OCI-LY1 (cell line): ENCODE measurements around the gene M1AP.

ENCODE experiments used
- H2AFZ ChIP-seq: fragments of 200-600 bp; sonication (generic), shearing (Covaris generic); 2 replicates; pipeline ENCODE4 v1.6.0; 2014; ENCODE audit warnings: antibody characterized with exemption, mild to moderate bottlenecking, low read length
- H3F3A ChIP-seq: fragments of 200-600 bp; sonication (generic), shearing (Covaris generic); 2 replicates; pipeline ENCODE4 v1.6.0; 2014; ENCODE audit warnings: mild to moderate bottlenecking, antibody characterized with exemption, low read length, moderate library complexity; ENCODE audit not compliant: insufficient read depth
- H3K27ac ChIP-seq: fragments of 200-600 bp; sonication (generic); 2 replicates; pipeline ENCODE4 v1.5.1; 2014; ENCODE audit warnings: low read length, mixed run types, mild to moderate bottlenecking, low read depth; ENCODE audit not compliant: poor library complexity, severe bottlenecking
- H3K27me3 ChIP-seq: fragments of 200-600 bp; sonication (generic); 2 replicates; pipeline ENCODE4 v1.6.0; 2014; ENCODE audit warnings: antibody characterized with exemption, mild to moderate bottlenecking, low read length, moderate library complexity; ENCODE audit not compliant: insufficient read depth
- H3K36me3 ChIP-seq: fragments of 200-600 bp; sonication (generic); 2 replicates; pipeline ENCODE4 v1.6.1; 2014; ENCODE audit warnings: mild to moderate bottlenecking, antibody characterized with exemption, low read length, moderate library complexity, mixed read lengths; ENCODE audit not compliant: insufficient read depth
- H3K4me1 ChIP-seq: fragments of 200-600 bp; sonication (generic); 2 replicates; pipeline ENCODE4 v1.5.1; 2014; ENCODE audit warnings: mild to moderate bottlenecking, low read length, moderate library complexity; ENCODE audit not compliant: insufficient read depth, severe bottlenecking
- H3K4me2 ChIP-seq: fragments of 200-600 bp; sonication (generic), shearing (Covaris generic); 2 replicates; pipeline ENCODE4 v1.6.1; 2014; ENCODE audit warnings: low read length
- H3K4me3 ChIP-seq: fragments of 200-600 bp; sonication (generic); 2 replicates; pipeline ENCODE4 v1.5.1; 2014; ENCODE audit warnings: low read length, low read depth, mild to moderate bottlenecking, mixed read lengths; ENCODE audit not compliant: poor library complexity, severe bottlenecking
- H3K79me2 ChIP-seq: fragments of 200-600 bp; shearing (Covaris generic); 2 replicates; pipeline ENCODE4 v1.6.1; 2016; ENCODE audit warnings: mixed run types, low read length, mixed read lengths; ENCODE audit not compliant: insufficient read depth
- H3K9ac ChIP-seq: fragments of 200-600 bp; sonication (generic), shearing (Covaris generic); 2 replicates; pipeline ENCODE4 v1.6.1; 2014; ENCODE audit warnings: mild to moderate bottlenecking, low read length, mixed read lengths
- H3K9me2 ChIP-seq: fragments of 200-600 bp; sonication (generic), shearing (Covaris generic); 2 replicates; pipeline ENCODE4 v1.6.1; 2014; ENCODE audit warnings: low read depth, mild to moderate bottlenecking, low read length, mixed read lengths
- H3K9me3 ChIP-seq: fragments of 200-600 bp; shearing (Covaris generic); 2 replicates; pipeline ENCODE4 v1.6.1; 2014; ENCODE audit warnings: low read length, mixed read lengths
- H4K20me1 ChIP-seq: fragments of 200-600 bp; sonication (generic), shearing (Covaris generic); 2 replicates; pipeline ENCODE4 v1.6.0; 2016; ENCODE audit warnings: mild to moderate bottlenecking, low read length; ENCODE audit not compliant: insufficient read depth
- EZH2 ChIP-seq: fragments of 200-600 bp; sonication (generic), shearing (Covaris generic); IDR thresholded peaks from 2 replicates; pipeline ENCODE4 v1.8.0; 2017; ENCODE audit warnings: borderline replicate concordance, mixed run types, mild to moderate bottlenecking, antibody characterized with exemption, low read length, moderate library complexity, mixed read lengths
- TF ChIP-seq, protein P1 (sequence below): fragments of 200-600 bp; sonication (generic), shearing (Covaris generic); IDR thresholded peaks from 2 replicates; pipeline ENCODE4 v1.5.1; 2017; ENCODE audit warnings: mild to moderate bottlenecking, antibody characterized with exemption, low read length, moderate library complexity, mixed read lengths

Gene M1AP

DNA sequence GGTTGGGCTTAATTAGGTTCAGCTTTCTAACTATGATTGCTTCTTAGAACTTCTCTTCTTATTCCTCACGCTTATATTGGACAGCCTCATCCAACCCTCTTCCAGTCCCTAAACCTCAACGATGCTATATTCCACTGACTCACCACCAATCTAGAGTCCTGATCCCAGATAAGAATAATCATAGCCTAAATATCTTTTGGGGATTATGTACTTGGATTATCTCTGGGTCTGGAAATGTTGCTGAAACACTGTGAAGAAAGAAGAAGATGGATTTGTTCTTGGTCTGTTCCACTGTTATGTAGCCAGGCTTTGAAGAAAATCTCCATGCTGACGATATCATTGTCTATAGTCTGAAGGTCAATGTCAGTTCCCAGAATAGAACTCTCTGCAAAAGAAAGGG is 66.7 kb downstream of the M1AP start:
- Histone ChIP-seq H3K9me2 (no peaks in the 10 kb centered on the region), H3K4me3 (no peak overlapping the region), H3K4me1 (peaks cover 8% of the 10 kb centered on the region), H2AFZ (no peak overlapping the region), H3K79me2 (no peaks in the 10 kb centered on the region), H3K9me3 (no peaks in the 10 kb centered on the region), H3K27ac (no peak overlapping the region), H3K4me2 (no peak overlapping the region), H3F3A (no peaks in the 10 kb centered on the region), H3K27me3 (no peaks in the 10 kb centered on the region), H4K20me1 (no peaks in the 10 kb centered on the region), H3K36me3 (no peaks in the 10 kb centered on the region), H3K9ac (no peak overlapping the region)
- no peak for TF ChIP-seq EZH2
- TF ChIP-seq, protein P1, sequence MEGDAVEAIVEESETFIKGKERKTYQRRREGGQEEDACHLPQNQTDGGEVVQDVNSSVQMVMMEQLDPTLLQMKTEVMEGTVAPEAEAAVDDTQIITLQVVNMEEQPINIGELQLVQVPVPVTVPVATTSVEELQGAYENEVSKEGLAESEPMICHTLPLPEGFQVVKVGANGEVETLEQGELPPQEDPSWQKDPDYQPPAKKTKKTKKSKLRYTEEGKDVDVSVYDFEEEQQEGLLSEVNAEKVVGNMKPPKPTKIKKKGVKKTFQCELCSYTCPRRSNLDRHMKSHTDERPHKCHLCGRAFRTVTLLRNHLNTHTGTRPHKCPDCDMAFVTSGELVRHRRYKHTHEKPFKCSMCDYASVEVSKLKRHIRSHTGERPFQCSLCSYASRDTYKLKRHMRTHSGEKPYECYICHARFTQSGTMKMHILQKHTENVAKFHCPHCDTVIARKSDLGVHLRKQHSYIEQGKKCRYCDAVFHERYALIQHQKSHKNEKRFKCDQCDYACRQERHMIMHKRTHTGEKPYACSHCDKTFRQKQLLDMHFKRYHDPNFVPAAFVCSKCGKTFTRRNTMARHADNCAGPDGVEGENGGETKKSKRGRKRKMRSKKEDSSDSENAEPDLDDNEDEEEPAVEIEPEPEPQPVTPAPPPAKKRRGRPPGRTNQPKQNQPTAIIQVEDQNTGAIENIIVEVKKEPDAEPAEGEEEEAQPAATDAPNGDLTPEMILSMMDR: no peak

DNA sequence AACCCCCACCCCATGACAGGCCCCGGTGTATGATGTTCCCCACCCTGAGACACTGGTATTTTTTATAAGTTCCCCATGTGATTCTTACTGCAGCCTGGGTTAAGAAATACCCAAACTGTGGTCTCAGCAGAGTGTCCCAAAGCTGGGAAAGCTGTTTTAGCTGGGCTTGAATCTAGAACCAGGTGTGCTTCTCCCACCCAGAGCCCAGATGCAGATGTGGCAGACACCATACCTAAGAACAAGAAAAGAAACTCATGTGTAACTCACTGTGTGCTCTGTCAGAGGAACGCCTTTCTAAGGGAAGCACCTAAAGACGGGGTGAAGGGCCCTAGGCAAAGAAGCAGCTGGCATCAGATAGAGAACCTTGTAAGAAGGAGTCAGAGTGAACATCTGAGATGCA is 69.7 kb downstream of the M1AP start:
- H3K36me3 ChIP-seq: no peaks in the 10 kb centered on the region
- TF ChIP-seq, protein P1: no peak
- no peak for TF ChIP-seq EZH2
- H3K9me2 ChIP-seq: no peaks in the 10 kb centered on the region
- H3K4me2 ChIP-seq: no peak overlapping the region
- H3F3A ChIP-seq: no peaks in the 10 kb centered on the region
- no peak overlapping the region for H2AFZ ChIP-seq
- no peaks in the 10 kb centered on the region for H3K79me2 ChIP-seq
- H3K9ac ChIP-seq: no peak overlapping the region
- H3K4me1 ChIP-seq: peaks cover 11% of the 10 kb centered on the region
- no peak overlapping the region for H3K27ac ChIP-seq
- no peaks in the 10 kb centered on the region for H3K27me3 ChIP-seq
- no peaks in the 10 kb centered on the region for H4K20me1 ChIP-seq
- H3K4me3 ChIP-seq: no peak overlapping the region
- no peaks in the 10 kb centered on the region for H3K9me3 ChIP-seq

DNA sequence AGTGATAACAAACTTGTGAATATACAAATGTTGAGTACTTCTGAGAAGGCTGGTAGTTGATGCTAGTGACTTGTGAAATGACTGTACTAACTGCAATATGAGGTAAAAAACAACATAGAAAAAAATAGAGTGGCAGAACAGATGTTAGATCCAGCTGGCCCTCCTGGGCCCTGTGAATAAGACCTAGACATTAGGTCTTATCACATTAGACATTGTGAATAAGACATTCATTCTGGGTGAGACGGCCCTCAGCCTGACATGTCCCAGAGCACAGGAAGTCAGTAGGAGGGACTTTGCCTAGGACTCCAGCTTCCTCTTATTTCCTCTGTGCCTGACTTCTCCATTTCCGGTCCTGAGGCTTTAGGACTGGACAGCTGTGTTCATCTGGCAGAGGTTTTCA is 70.7 kb downstream of the M1AP start:
- TF ChIP-seq, protein P1: no peak
- no peak for TF ChIP-seq EZH2
- Histone ChIP-seq H3K9ac (no peak overlapping the region), H3K36me3 (no peaks in the 10 kb centered on the region), H4K20me1 (no peaks in the 10 kb centered on the region), H3K4me1 (peaks cover 11% of the 10 kb centered on the region), H3K4me3 (no peak overlapping the region), H3K27ac (no peak overlapping the region), H3K79me2 (no peaks in the 10 kb centered on the region), H3K4me2 (no peak overlapping the region), H3K9me3 (no peaks in the 10 kb centered on the region), H3F3A (no peaks in the 10 kb centered on the region), H2AFZ (no peak overlapping the region), H3K27me3 (no peaks in the 10 kb centered on the region), H3K9me2 (no peaks in the 10 kb centered on the region)
